NCI-H774 (cell line): ENCODE measurements around the gene NEK11.
A peak's percentile ranks its signal among the peaks of the same experiment; 100 is the strongest.

ENCODE experiments used
- DNase-seq: peaks from one replicate; lab custom pipeline; 2025; lab: John Stamatoyannopoulos, UW

NEK11 gene, protein sequence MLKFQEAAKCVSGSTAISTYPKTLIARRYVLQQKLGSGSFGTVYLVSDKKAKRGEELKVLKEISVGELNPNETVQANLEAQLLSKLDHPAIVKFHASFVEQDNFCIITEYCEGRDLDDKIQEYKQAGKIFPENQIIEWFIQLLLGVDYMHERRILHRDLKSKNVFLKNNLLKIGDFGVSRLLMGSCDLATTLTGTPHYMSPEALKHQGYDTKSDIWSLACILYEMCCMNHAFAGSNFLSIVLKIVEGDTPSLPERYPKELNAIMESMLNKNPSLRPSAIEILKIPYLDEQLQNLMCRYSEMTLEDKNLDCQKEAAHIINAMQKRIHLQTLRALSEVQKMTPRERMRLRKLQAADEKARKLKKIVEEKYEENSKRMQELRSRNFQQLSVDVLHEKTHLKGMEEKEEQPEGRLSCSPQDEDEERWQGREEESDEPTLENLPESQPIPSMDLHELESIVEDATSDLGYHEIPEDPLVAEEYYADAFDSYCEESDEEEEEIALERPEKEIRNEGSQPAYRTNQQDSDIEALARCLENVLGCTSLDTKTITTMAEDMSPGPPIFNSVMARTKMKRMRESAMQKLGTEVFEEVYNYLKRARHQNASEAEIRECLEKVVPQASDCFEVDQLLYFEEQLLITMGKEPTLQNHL

DNA sequence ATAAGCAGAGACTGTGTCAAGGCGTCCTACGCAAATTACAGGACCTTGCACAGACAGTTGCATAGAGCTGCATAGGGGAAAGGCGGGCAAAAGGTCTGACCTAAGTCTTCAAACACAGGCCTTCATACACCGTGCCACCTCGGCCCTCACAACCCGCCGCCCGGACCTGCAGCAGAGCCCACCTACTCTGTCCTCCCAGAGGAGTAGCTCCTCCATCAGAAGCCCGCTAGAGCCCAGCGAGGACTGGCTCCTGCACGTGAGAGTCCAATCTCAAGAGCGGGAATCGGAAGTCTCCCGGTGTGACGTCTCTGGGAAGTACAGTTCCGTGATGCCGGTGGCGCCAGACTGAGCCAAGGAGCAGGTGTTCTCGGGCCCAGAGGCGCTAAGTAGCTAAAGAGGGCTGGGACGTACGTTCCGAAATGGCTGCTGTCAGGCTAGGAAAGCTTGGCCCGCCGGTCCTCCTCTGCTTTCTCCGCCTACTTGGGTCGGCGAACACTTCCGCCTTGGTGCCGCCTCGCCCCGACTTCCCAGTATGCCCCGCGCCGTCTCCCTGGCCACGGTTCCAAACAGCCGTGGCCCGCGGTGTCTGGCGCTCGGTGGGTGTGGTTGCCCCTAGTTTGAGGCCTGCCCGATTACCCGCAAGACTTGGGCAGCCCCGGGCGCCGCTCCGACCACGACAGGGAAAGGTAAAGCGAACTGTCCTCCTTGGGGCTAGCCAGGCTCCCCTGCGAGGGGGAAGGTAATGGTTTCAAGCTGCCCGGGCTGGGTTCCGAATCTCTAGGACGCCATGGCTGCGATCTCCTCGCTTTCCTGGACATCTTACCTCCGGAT, at the start of gene NEK11, which contains the start of gene ASTE1:
Gene NEK11, plus strand, starts transcription at position 557 of the 831 bp plus-strand sequence. CDS start 2,832 bp downstream, outside the sequence.
Gene ASTE1, minus strand, starts transcription at position 505 of the 831 bp plus-strand sequence. CDS start 1,519 bp downstream, outside the sequence.
- peak; percentile 84 for DNase-seq

DNA sequence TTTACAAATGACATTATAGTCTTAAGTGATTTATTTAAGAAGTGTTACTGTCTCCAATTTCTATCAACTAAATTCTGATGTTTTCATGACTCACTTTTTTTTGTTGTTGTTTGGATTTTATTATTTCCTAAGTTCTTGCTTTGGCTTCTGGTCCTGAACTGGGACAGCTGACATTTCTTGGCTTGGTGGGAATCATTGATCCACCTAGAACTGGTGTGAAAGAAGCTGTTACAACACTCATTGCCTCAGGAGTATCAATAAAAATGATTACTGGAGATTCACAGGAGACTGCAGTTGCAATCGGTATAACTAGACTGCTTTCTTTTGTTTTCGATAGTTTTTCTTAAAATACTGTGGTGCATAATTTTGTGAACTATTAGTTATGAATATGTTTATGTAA, 47.6 kb upstream of the NEK11 start:
- DNase-seq: no peak

DNA sequence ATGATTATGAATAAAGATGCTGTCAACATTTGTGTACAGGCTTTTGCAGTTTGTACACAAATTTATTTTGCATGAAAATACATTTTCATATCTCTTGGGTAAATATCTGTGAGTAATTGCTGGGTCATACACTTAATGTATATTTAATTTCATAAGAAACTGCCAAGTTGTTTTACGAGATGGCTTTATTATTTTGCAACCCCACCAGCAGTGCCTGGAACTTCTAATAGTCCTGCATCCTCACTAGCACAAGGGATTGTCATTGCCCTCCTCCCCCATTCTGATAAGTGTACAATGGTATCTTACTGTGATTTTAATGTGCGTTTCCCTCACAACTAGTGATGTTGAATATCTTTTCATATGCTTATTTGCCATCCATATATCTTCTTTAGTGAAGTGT, 45.2 kb upstream of the NEK11 start:
- no peak for DNase-seq

DNA sequence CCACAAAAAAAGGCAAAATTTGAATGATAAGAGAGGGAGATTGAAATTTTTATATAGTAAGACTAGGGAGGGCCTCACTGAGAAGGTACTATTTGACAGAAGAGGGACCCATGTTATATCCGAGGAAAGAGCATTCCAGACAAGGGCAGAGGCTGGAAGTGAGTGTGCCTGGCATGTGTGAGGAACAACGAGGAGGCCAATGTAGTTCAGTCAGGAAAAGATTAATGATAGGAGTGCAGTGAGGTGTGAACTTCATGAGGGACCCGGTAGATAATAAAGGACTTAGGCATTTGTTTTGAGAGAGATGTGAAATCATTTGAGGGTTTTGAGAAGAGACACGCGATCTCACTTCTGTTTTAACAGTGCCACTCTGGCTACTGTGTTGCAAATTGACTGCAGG, 36.4 kb upstream of the NEK11 start:
- no peak for DNase-seq

DNA sequence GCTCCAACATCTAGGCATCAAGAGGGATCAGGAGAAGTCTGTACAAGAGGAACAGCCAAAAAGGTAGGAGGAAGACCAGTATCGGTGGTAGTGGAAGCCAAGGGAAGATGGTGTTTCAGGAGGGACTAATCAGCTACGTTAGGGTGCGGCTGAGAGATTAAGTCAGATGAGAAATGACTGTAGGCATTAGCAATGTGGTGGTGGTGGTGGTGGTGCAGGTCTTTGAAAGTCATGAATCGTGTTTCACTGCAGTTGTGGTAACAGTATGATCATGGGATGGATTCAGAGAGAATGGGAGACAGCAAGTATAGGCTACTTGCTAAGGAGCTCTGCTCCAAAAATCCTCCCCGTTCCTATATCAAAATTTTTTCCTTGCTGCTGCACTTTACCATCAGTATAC, 35.6 kb upstream of the NEK11 start:
- DNase-seq: no peak

DNA sequence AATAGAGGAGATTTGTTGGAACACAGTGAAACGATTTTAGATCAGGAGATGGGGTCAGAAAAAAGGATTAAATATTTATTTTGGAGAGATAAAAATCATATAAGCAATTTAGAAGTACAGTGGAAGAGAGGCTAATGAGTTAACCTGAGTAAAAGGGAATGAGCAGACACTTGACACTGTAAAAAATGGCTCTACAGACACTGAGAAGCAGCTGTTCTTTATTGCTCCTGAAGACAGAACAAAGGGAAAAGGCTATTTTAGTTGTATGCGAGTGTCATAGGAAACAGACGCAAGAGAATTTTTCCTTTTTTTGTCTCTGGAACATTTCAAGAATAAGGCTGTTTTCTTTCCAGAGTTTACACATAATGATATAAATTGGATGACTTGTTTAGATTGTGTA, 34.3 kb upstream of the NEK11 start:
- peak; percentile 28 for DNase-seq

DNA sequence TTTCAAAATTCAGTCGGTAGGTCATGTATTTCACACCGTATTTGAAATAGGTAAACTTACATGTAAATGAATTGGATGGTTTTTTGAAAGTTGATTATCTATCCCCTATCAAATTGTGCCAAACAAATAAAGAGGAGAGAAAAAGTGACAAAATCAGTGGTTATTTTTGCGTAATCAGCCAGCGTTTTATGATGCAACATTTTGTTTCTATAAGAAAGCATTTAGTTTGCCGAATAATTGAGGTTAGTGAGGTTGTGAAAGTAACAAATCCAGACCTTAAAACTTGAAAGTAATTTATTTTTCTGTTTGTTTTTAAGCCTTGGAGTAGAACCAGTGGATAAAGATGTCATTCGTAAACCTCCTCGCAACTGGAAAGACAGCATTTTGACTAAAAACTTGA, 29.4 kb upstream of the NEK11 start:
- DNase-seq: no peak

DNA sequence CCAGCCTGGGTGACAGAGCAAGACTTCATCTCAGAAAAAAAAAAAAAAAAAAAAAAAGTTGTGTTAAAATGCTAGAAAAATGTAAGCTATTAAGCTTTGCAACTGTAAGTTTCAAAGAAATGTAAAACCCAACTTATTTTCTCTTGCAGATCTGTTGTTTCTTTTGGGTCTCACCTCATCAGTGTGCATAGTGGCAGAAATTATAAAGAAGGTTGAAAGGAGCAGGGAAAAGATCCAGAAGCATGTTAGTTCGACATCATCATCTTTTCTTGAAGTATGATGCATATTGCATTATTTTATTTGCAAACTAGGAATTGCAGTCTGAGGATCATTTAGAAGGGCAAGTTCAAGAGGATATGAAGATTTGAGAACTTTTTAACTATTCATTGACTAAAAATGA, 25.6 kb upstream of the NEK11 start:
- DNase-seq: no peak

DNA sequence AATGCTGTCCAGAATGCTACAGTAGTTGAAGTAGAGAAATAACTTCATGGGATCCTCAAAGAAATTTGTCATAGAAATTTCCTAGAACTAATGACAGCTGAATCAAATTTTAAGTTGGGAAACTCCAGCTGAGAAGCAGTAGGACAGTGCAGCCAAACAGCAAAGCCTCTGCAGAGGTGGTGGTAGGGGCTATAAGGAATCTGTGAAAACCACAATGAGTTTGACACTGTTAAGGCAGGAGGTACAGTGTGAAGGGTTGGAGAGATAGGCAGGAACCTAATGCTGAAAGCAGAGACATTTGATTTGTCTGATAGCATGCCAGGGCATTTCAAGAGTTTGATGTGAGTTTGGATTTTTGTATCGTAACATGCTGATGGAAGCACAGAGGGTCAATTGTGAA, 22.1 kb upstream of the NEK11 start:
- no peak for DNase-seq

DNA sequence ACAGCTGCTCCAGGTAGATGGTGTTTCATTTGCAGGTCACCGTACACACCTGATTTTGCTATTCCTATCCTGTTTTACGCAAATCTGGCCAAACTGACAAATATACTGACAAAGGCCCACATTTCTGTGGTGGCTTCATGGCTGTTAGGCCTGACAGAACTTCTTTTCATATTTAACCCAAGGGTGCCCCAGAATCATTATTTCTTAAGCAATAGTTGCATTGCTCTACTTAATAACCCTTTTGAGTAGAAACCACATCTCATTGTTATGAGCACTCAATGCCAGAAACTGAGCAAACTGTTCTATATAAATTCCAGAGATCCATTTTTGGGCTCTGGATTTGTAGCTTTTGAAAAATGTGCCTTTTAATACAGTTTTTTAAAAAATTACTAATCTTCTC, 19.4 kb upstream of the NEK11 start:
- no peak for DNase-seq

DNA sequence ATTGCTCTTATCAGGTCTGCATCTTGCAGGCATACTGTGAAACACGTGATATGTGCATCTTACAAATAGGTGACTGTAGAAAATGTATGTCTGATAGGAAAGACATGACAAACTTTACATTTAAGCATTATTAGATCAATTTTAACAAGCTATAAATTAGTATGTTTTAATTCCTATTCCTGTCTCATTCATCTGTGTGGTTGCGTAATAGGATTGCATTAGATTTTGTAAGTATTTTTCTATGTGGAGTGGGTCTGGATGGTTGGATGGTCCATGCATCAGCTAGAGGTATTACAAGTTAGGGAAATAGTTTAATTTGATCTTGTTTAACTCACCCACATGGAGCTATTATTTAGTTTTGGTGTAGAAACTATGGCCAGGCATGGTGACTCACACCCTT, 18.9 kb upstream of the NEK11 start:
- DNase-seq: no peak

DNA sequence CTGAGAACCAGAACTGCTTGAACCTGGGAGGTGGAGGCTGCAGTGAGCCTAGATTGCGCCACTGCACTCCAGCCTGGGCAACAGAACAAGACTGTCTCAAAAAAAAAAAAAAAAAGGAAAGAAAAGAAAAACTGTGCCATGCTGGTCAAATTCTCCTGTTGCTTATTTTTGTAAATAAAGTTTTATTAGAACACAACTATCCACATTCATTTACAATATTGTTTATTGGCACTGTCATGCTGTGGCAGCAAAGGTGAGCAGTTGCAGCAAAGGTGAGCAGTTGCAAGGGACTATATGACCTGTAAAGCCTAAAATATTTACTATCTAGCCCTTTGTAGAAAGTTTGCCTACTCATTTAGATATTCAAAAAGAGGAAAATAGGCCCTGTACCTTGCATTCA, 18.4 kb upstream of the NEK11 start:
- no peak for DNase-seq

DNA sequence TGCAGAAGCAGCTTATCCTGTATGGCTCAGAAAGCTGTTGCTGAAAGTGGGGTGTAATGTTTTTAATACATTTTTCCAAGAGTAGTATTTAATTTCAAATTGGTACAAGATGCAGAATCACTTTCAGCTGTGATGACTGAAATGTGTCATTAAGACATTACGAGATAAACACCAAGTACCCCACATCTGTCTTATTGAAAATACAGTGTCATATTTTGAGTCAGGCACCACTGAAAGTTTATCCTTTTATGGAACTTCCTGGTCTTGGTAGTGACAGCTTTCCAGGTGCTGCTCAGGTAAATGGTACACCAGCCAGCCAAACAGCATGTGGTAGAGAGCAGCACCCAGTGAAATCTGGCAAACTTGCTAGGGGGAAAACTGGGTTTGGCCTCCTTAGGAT, 17.0 kb upstream of the NEK11 start:
- no peak for DNase-seq

DNA sequence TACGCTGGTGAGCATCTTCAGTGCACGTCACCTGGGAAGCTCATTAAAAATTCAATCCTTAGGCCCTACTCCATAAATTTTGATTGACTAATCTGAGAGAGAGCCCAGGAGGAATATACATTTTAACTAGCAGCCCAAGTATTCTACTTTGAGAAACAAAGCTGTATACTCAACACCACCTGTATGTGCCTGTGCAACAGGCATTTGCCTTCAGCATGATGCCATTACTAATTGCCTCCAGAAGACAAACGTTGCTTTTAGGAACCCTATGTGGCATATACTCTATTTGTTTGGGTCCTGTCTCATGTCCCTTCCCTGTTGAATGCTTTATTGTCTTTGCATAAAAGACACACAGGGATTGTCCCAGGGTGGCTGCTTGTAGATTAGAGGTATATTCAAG, 7.7 kb upstream of the NEK11 start:
- DNase-seq: no peak

DNA sequence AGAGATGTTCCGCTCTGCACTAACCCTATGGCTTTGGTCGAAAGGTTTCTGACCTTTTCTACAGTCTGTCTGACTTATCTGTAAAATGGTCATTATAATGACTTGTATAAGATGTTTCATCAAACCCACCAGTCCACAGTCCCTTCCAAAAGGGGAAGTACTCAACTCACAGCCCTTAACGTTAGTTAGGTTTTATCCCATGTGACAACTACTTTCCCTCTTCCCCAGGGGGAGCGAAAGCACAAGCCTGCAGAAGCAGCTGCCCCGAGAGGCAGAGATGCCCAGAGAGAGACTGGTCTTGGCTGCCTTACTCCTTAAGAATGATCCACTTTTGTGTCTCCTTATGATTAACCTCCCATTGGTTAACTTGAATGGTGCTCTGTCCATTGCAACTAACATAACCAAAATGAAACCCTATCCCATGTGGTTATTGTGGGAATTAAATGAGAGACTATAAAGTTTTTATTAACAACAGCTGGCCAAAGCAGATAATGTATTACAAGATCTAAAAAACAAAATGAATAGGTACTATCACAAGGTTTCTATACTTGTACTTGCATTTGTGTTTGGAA, 6.5 kb upstream of the NEK11 start:
- DNase-seq: no peak

DNA sequence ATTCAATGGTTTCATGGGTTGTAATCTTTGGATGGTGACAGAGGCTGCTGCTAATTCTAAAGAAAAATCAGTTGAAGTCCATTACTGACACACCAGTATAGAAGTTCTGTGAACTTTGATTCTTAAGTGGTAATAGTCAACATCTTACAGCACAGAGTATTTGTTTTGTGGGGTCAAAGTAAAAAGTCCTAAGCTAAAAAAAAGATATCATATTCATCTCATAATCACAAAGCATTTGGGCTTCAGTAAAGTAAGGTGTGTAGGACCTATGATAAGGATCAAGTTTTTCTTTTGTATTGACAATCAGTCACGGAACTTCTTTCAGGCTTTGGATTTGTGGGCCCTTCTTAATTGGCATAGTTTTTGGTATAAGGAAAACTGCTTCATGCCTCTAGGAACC, 1.1 kb upstream of the NEK11 start:
- no peak for DNase-seq

DNA sequence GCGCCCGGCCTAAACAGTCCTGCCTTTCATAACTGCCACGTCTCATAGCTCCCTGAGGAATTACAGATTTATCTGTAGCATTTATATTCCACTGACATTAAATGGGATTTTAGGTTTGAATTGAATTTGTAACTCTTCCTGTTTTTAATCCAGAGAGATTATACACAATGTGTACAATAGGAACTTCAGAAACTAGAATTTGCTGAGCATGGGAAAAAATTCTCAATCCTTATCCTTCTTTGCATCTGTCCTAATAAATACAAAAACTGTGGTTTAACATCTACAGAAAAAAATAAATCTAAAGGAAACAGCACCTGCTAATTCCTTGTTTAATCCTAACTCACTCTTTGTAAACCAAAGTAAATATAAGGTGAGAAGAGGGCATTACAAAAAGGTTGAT, 2.2 kb downstream of the NEK11 start:
- no peak for DNase-seq

DNA sequence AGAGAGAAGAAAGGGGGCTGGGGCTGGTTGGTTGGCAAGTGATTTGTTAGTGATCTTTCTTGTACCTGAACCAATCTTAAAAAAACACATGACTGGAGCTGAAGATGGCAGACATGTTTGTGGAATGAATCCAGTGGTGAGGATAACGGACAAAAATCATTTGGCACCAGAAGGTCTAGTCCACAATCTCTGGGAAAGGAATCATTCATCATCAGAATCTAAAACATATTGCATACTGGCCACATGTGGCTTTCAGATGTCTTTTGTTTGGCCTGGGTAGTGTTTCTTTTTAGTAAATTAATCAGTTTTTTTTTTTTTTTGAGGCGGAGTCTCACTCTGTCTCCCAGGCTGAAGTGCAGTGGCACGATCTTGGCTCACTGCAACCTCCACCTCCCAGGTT, 5.0 kb downstream of the NEK11 start:
- DNase-seq: no peak

DNA sequence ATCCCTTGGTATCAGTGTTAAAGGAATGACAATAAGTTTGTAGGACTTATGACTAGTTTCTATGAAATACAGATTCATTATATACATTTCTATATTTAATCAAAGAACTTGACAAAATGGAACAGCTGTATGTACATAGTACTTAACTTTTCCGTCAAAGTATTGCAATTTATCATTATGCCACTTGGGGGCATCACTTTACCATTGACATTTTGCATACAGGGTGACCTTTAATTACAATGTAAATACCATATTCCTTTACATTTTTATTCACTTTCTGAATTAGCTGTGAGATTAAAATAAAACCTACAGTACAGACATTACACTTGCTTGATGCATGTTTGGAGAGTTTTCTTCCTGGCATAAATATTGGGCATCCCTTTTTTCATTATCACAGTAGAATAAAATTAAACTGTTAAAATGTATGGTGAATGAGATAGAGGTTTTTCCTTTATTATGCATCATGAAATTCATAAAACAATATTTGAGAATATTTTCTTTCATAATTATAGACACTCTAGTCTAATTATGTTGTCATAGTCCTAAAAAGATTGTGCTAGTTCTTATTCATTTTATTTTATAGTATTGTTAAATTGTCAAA, 6.9 kb downstream of the NEK11 start:
- DNase-seq: peak; percentile 30

DNA sequence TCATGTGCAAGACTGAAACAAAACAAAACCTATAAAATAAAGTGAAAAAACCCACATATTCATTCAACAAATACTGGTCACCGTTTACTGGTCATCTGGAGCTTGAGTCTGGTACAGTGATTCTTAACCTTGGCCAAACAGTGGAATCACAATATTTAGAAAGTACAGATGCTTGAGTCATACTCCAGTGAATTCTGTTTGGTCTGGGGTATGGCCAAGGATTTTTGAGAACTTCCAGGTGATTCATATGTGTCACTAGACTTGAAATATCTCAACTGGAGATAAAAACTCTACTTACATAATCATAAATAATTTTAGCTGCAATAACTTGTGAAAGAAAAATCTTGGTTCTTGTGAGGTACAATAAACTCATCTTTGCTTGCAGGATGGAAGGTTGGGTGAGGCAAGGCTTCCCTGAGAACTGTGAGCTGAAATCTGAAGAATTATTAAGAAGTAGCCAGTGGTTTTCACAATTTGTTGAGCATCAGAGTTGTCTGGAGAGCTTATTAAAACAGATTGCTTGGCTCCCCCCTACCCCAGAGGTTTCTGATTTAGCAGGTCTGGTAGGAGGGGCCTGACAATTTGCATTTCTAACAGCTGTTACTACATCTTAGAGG, 9.6 kb downstream of the NEK11 start:
- DNase-seq: no peak

DNA sequence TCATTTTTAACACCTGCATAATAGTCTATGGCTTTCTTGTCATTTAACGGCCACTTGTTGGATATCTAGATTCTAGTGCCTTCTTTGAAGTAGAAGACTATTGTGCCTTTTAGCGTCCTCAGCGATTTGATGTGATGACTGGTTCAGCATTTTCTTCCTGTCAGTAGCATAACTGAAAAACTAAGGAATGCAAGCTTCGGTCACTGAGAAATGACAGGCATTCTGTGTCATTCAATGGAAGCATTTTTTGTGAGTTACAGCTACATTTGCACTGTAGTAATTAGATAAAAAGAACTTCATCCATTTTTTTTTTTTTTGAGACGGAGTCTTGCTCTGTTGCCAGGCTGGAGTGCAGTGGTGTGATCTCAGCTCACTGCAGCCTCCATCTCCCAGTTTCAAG, 10.3 kb downstream of the NEK11 start:
- no peak for DNase-seq

DNA sequence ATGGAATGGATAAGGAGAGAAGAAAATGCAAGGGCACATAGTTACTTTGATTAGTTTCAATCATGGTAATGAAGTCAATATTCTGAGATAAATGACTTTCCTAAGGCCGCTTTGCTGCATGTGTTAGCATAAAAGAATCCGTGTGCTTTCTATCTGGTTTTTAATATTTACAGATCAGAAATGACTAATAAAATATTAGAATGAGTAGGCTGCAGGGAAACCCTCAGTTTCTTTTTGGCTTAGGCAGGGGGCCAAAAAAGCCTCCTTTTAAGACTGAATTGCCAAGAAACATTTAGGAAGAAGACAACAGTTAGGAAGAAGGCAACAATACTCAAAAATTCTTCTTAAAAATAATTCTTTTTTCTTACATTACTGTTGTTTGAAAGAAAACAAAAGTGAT, 11.6 kb downstream of the NEK11 start:
- no peak for DNase-seq
